Middle frontal gyrus (tissue), 1 donor: ENCODE measurements around the gene FAM78A.

Experiments
- DNase-seq: peaks from one replicate; pipeline ENCODE4 v3.0.0-alpha.2; 2015; ENCODE audit warnings: low spot score; ENCODE audit errors: extremely low spot score

FAM78A gene

GRCh38 chr9:131303381-131304321 is 27.3 kb upstream of the FAM78A start:
- no peak for DNase-seq

DNA sequence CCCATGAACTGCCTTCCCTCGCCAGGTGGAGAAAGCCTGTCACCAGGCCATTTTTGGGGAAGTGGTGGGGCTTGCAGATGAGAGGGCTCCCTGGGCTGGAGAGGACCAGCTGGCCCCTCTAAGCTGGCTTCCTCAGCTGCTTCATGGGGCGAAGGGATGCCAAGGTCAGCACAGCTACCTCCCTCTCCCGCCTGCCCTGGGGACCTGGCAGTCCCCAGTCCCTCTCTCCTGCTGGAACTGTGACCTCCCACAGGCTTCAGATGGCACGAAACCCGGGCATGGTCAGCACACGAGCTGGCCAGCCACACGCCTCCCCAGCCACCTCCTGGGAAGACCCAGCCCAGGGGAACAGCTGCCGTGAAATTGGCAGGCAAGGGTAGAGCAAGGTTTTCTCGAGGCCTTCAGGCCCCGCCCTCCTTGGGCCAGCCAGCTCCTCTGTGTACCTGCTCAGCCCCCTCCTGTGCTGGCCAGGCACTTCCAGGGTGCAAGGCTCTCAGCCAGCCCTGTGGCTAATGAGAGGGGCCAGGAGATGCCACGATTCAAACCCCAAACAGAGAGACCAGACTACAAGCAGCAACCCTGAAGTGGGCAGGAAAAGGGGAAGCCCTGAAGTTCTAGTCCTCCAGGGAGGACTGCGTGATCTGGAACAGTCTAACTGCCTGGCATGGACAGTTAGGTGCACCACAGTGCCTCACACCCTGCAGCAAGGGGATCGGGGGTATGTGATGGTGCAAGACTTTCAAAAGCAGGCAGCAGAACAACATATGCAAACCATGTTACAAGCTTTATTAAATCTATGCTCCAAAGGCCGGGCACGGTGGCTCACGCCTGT is 26.1 kb upstream of the FAM78A start:
- no peak for DNase-seq

DNA sequence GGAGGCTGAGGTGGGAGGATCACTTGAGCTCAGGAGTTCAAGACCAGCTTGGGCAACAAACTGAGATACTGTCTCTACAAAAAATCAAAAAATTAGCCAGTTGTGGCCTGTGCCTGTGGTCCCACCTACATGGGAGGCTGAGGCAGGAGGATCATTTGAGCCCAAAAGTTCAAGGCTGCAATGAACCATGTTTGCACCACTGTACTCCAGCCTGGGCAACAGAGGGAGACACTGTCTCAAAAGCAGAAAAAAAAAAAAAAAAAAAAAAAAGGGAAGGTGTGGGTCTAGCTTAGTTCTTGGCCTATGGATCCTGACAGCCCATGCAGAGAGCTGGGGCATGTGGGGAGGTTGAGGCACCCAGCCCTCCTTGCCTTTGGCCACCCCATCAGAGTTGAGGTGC is 24.1 kb upstream of the FAM78A start:
- no peak for DNase-seq

GRCh38 chr9:131299961-131300347 is 23.6 kb upstream of the FAM78A start:
- no peak for DNase-seq

GRCh38 chr9:131299346-131299960 is 23.1 kb upstream of the FAM78A start:
- DNase-seq = no peak

- DNase-seq = no peak
Measured at GRCh38 chr9:131298816-131299215, 22.5 kb upstream of the FAM78A start.

GRCh38 chr9:131298341-131298740 is 22.0 kb upstream of the FAM78A start:
- DNase-seq = no peak

- DNase-seq = no peak
Measured at GRCh38 chr9:131297903-131298302, 21.6 kb upstream of the FAM78A start.

DNA sequence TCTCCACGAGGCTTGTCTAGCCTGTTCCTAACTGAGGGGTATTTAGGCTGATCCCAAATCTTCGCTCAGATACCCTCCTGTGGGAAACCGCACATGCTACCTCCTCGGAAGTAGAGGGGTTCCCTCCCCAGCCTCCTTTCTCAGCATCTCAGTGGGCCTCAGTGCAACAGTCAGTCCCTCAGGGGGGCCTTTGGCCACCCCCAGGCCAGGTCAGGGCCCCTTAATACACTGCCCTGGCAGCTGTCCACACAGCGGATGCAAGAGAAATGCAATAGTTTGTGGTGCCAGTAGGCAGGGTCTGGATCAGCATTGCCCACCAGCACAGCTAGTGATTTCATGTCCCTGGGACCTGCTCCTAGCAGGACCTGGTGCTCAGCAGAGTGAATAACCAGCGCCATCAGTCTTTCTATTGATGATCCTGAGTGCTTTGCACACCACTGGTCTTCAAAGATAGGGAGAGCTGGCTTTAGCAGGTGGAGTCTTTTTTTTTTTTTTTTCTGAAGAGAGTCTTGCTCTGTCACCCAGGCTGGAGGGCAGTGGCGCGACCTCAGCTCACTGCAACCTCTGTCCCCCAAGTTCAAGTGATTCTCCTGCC is 20.7 kb upstream of the FAM78A start:
- DNase-seq = no peak

GRCh38 chr9:131296460-131296859 is 20.1 kb upstream of the FAM78A start:
- no peak for DNase-seq

DNA sequence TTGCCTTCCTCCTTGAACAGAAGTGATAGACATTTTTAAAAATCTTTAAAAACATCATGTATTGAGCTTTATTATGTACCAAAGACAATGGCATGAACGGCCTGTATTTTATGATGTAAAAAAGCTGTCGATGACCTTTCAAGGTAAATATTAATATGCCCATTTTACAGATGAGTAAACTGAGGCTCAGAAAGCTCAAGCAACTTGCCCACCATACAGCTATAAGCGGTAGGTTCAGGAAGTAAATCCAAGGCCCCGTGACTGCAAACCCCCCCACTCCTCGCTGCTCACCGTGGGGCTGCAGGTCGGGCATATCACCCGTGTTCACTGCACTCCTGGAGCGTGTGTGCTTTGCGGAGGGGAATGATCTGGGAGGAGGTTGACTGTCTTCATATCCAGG is 16.6 kb upstream of the FAM78A start:
- no peak for DNase-seq

GRCh38 chr9:131291795-131292315 is 15.5 kb upstream of the FAM78A start:
- DNase-seq = no peak

DNA sequence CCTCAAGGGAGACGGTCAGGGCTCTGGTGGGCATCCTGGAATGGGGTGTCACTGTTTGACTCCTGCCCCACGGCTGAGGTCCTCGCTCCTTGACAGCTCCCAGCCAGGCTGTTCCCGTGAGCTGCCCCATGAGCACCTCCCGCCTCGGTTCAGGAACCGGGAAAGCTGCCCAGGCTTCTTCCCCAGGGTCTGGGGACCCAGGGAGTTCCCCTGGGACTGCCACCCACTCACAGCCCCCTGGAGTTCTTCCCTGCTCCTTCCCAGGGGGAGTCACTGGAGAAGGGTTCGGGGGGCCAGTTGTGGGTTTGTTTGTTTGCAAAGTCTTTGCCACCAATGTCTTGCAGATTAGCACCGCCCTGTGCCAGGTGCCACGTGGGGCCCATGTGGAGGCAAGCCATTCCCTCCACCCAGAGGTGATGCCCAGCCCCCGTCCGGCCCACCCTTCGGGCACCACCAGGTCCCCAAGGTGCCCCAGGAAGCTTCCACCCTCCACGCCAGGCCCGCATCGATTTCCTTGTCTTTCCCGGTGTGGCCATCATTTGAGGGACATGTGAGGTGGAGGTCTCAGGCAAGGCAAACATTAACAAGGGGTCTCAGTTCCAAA is 14.6 kb upstream of the FAM78A start:
- no peak for DNase-seq

- no peak for DNase-seq
Measured at GRCh38 chr9:131290036-131290766, 13.9 kb upstream of the FAM78A start.

GRCh38 chr9:131289301-131290035 is 13.2 kb upstream of the FAM78A start, which contains the start of gene PLPP7:
Gene PLPP7 (plus strand): TSS chr9:131289723. CDS start chr9:131289998, 275 bp downstream.
- DNase-seq = peak; percentile 82

- DNase-seq = no peak
Measured at GRCh38 chr9:131288217-131288616, 11.9 kb upstream of the FAM78A start.

DNA sequence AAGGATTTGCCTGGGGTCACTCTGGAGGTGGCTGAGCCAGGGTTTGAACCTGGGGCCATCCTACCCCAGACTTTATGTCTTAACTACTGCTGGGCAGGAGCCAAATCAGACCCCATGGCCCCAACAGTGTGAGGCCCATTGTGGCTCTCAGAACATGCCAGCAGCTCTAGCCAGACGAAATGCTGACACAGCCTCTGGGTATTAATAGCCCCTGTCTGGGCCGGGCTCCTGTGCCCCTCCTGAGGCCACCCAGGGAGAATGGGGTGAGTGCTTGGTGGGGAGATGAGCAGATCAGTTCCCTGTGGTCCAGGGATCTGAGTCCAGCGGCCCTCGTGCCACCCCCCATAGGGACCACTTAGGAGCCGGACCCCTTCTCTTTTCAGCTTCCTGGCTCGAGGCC is 11.0 kb upstream of the FAM78A start:
- no peak for DNase-seq

DNA sequence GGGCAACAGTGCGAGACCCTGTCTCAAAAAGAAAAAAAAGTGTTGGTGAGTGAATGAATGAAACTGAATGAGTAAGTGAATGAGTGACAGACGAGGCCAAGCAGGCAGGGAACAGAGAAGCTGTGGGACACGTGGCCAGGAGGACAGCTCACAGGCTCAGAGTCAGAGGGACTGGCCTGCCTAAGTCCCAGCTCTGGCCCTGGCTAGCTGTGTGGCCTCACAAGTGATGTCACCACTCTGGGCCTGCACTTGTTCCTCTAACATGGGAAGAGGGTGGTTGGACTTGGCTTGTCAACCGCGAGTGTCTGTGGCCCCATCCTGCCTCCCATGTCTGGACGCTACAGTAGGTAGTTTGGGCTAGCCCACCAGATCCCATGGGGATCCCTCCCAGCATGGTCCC is 8.5 kb upstream of the FAM78A start:
- no peak for DNase-seq

DNA sequence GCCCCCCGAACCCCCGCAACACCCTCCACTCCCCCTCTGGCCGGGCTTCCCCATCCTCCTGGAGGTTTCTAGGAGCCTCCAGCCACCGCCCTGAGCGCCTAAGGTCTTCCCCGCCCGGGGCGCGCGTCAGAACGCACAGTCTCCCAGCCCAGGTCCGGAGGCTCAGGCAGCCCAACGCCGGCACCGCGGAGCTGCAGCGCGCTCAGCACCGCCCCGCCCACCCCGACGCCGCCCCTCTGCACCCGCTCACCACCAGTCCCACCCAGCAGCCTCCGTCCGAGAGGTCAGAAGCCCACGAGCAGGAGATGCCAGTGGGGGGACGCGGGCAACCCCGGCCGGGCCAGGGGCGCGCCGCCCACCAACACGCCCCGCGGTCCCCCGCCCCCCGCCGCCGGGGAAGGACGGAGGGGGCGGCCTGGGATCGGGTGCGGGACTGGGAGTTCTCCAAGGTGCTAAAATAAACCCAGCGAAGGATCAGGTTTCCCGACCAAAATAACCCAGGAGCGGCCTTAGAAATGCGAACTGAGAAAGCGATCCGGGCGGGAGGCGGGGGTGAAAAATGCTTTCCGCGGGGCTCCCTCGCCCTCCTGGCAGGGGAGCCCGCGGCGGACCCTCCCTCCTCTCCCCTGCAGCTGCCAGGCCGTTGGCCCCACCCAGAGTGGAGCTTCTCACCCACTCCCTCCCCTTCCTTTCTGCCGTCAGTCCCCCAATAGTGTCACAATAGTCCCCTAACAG is 6.5 kb upstream of the FAM78A start:
- no peak for DNase-seq
